NCI-H1417 (cell line): ENCODE results near the gene OR56A4.
"Not testable (repeated sequence)": the region's sequence is repeated elsewhere in the genome, so short reads cannot be mapped to it uniquely, and the experiment has no call there.

Source experiments
- DNase-seq, 3 experiments: peaks; one replicate each; lab custom pipeline; 2025; lab: John Stamatoyannopoulos, UW

Gene OR56A4

DNA sequence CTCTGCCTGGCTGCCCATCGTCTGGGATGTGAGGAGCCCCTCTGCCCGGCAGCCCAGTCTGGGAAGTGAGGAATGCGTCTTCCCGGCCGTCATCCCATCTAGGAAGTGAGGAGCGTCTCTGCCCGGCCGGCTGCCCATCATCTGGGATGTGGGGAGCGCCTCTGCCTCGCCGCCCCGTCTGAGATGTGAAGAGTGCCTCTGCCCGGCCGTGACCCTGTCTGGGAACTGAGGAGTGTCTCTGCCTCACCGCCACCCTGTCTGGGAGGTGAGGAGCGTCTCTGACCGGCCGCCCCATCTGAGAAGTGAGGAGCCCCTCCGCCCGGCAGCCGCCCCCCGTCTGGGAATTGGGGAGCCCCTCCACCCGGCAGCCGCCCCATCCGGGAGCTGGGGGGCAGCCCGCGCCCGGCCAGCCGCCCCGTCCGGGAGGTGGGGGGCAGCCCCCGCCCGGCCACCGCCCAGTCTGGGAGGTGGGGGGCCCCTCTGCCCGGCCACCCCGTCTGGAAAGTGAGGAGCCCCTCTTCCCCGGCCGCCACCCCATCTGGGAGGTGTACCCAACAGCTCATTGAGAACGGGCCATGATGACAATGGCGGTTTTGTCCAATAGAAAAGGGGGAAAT is 45.9 kb downstream of the OR56A4 start:
- not testable (repeated sequence) for DNase-seq

GRCh38 chr11:5955586-5955985 is 51.2 kb downstream of the OR56A4 start:
- DNase-seq = no peak
